ENCODE measurements around the gene CTSA.

DNA sequence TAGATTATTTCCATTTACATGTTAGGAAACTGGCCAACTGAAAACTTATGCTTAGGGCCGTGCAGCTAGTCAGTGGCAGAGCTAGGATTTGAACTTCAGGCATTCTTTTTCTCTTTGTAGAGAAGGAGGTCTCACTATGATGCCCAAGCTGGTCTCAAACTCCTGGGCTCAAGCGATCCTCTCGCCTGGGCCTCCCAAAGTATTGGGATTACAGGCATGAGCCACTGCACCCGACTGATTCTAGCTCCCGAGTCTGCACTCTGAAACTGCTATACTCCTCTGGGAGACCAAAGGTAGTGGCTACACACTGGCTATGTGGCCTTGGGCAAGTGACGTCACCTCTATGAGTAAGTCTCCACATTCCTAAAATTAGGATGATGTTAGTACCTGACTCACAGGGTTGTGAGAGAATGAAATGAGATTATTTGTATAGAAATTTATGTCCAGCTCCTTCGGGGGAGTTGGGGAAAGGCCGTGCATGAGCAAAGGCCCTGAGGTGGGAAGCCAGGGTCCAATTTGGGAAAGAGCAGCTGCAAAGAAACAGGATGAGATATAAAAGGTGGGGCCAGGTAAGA is 14.5 kb downstream of the CTSA start:
- TF ChIP-seq POLR2A (IDR thresholded peaks at IDR 0.05), result no peak
- TF ChIP-seq, protein P1, sequence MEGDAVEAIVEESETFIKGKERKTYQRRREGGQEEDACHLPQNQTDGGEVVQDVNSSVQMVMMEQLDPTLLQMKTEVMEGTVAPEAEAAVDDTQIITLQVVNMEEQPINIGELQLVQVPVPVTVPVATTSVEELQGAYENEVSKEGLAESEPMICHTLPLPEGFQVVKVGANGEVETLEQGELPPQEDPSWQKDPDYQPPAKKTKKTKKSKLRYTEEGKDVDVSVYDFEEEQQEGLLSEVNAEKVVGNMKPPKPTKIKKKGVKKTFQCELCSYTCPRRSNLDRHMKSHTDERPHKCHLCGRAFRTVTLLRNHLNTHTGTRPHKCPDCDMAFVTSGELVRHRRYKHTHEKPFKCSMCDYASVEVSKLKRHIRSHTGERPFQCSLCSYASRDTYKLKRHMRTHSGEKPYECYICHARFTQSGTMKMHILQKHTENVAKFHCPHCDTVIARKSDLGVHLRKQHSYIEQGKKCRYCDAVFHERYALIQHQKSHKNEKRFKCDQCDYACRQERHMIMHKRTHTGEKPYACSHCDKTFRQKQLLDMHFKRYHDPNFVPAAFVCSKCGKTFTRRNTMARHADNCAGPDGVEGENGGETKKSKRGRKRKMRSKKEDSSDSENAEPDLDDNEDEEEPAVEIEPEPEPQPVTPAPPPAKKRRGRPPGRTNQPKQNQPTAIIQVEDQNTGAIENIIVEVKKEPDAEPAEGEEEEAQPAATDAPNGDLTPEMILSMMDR (IDR thresholded peaks at IDR 0.05), result no peak

Data from body of pancreas (tissue), 4 donors.